ENCODE measurements around the gene FJX1.

- TF ChIP-seq POLR2A (IDR thresholded peaks at IDR 0.05), result no peak
- TF ChIP-seq CTCF (IDR thresholded peaks at IDR 0.05), result no peak
Measured at GRCh38 chr11:35664977-35665441, 46.7 kb downstream of the FJX1 start.
